CD4-positive, CD25-positive, alpha-beta regulatory T cell (primary cell): Measurements from ENCODE around the gene MYO15B. TPM values are rescaled to one million over a fixed set of nuclear protein-coding genes. Genes with fewer than 3 reads are reported as not detected.

Experiments
- ATAC-seq, 2 donors: fragments of 150-1000 bp; cut with Tn5 transposase; one replicate each; pipeline ENCODE4 v1.10.0; 2021; ENCODE audit warnings: low read depth in 2 of 2, moderate number of reproducible peaks in 2 of 2, moderate library complexity in 1 of 2
- DNase-seq, 3 donors: peaks; one replicate each; pipeline versions ENCODE4 v3.0.0 to v3.0.0-alpha.2; 2012 to 2022; ENCODE audit warnings: mixed read lengths in 1 of 3
- H3K27ac ChIP-seq: one replicate; pipeline ENCODE4 v1.7.0; 2013; ENCODE audit warnings: mild to moderate bottlenecking, low read length; ENCODE audit not compliant: insufficient read depth, poor library complexity, severe bottlenecking
- H3K27me3 ChIP-seq: one replicate; pipeline ENCODE4 v1.7.0; 2013; ENCODE audit warnings: low read length; ENCODE audit not compliant: control insufficient read depth, insufficient read depth
- H3K36me3 ChIP-seq: one replicate; pipeline ENCODE4 v1.7.0; 2013; ENCODE audit warnings: mild to moderate bottlenecking, low read length, moderate library complexity; ENCODE audit not compliant: control insufficient read depth, insufficient read depth
- H3K4me1 ChIP-seq: 2 replicates; pipeline ENCODE4 v1.7.0; 2013; ENCODE audit warnings: mild to moderate bottlenecking, low read length; ENCODE audit not compliant: insufficient read depth, control insufficient read depth, poor library complexity, severe bottlenecking
- H3K4me3 ChIP-seq: one replicate; pipeline ENCODE4 v1.7.0; 2013; ENCODE audit warnings: low read depth, mild to moderate bottlenecking, low read length, moderate library complexity
- H3K9me3 ChIP-seq, 2 experiments: 1 replicate in 1 of 2; 2 replicates in 1 of 2; pipeline ENCODE4 v1.7.0; 2013; ENCODE audit warnings: low read length in 2 of 2, mild to moderate bottlenecking in 1 of 2, moderate library complexity in 1 of 2; ENCODE audit not compliant: control insufficient read depth in 2 of 2
- H3K27ac Mint-ChIP-seq, 3 donors: one replicate each; pipeline ENCODE4 v1.8.0; 2020 to 2022; ENCODE audit warnings: mild to moderate bottlenecking in 3 of 3, mixed read lengths in 3 of 3, moderate library complexity in 2 of 3
- H3K27me3 Mint-ChIP-seq: one replicate; pipeline ENCODE4 v1.8.0; 2022; ENCODE audit warnings: mild to moderate bottlenecking, mixed read lengths
- H3K36me3 Mint-ChIP-seq: one replicate; pipeline ENCODE4 v1.8.0; 2020; ENCODE audit warnings: mixed read lengths
- H3K4me1 Mint-ChIP-seq, 4 donors: one replicate each; pipeline ENCODE4 v1.8.0; 2020 to 2022; ENCODE audit warnings: mixed read lengths in 4 of 4, mild to moderate bottlenecking in 1 of 4
- H3K4me3 Mint-ChIP-seq, 4 donors: one replicate each; pipeline ENCODE4 v1.8.0; 2020 to 2022; ENCODE audit warnings: mild to moderate bottlenecking in 4 of 4, mixed read lengths in 4 of 4, moderate library complexity in 3 of 4
- H3K9me3 Mint-ChIP-seq, 7 donors: one replicate each; pipeline ENCODE4 v1.8.0; 2020 to 2022; ENCODE audit warnings: mixed read lengths in 7 of 7, mild to moderate bottlenecking in 3 of 7, moderate library complexity in 2 of 7
- polyA plus RNA-seq, 4 donors: library from polyadenylated mRNA; unstranded; fragments of 300-500 nt; fragmentation: Illumina TruSeq; gene quantifications; one replicate each; pipeline ENCODE4 v1.2.3, GENCODE V29; 2021
- total RNA-seq: library from RNA; stranded (reverse); gene quantifications from one replicate; pipeline ENCODE4 v1.2.3, GENCODE V29; 2022

The MYO15B gene
- total and polyA plus RNA-seq, 5 donors from 2014 or later, result 0.95 to 117 (median 1.0) TPM

GRCh38 chr17:75570034-75570676, 17.4 kb upstream of the MYO15B start:
- Histone ChIP-seq H3K4me1 (no peaks in the 10 kb centered on the region), H3K27me3 (no peaks in the 10 kb centered on the region), H3K4me3 (no peak overlapping the region), H3K27ac (no peak overlapping the region), H3K9me3 (no peaks in the 10 kb centered on the region), H3K36me3 (peaks cover 11% of the 10 kb centered on the region)
- Mint-ChIP-seq H3K9me3 (no peaks in the 10 kb centered on the region), H3K27me3 (no peaks in the 10 kb centered on the region), H3K4me1 (peaks cover 0 to 3% (median 0%) of the 10 kb centered on the region in 4 donors), H3K4me3 (no peak overlapping the region), H3K27ac (no peak overlapping the region), H3K36me3 (peaks cover 14% of the 10 kb centered on the region)
- DNase-seq (no peak), ATAC-seq (no peak)

GRCh38 chr17:75570772-75571171, 16.8 kb upstream of the MYO15B start:
- Histone ChIP-seq H3K36me3 (peaks cover 5% of the 10 kb centered on the region), H3K27ac (no peak overlapping the region), H3K4me3 (no peak overlapping the region), H3K27me3 (no peaks in the 10 kb centered on the region), H3K9me3 (no peaks in the 10 kb centered on the region), H3K4me1 (no peaks in the 10 kb centered on the region)
- no peak for ATAC-seq
- no peaks in the 10 kb centered on the region for H3K9me3 Mint-ChIP-seq
- H3K27me3 Mint-ChIP-seq, result no peaks in the 10 kb centered on the region
- H3K36me3 Mint-ChIP-seq, result peaks cover 12% of the 10 kb centered on the region
- H3K4me3 Mint-ChIP-seq, result no peak overlapping the region
- peaks cover 0 to 3% (median 0%) of the 10 kb centered on the region in 4 donors for H3K4me1 Mint-ChIP-seq
- no peak overlapping the region for H3K27ac Mint-ChIP-seq
- DNase-seq, result no peak

GRCh38 chr17:75571197-75571884, 16.3 kb upstream of the MYO15B start:
- H3K4me3 Mint-ChIP-seq, result no peak overlapping the region
- H3K4me1 Mint-ChIP-seq, result peaks cover 0 to 3% (median 0%) of the 10 kb centered on the region in 4 donors
- no peaks in the 10 kb centered on the region for H3K27me3 Mint-ChIP-seq
- ATAC-seq (peak; percentile 52 to 61), DNase-seq (peak in 1 of 3 donors; percentile 27)
- H3K4me1 ChIP-seq, result no peaks in the 10 kb centered on the region
- H3K36me3 Mint-ChIP-seq, result peaks cover 6% of the 10 kb centered on the region
- no peaks in the 10 kb centered on the region for H3K36me3 ChIP-seq
- no peak overlapping the region for H3K4me3 ChIP-seq
- no peaks in the 10 kb centered on the region for H3K9me3 Mint-ChIP-seq
- H3K27me3 ChIP-seq, result no peaks in the 10 kb centered on the region
- H3K9me3 ChIP-seq, result no peaks in the 10 kb centered on the region
- H3K27ac Mint-ChIP-seq, result no peak overlapping the region
- H3K27ac ChIP-seq, result no peak overlapping the region

GRCh38 chr17:75571885-75572215, 15.8 kb upstream of the MYO15B start:
- ATAC-seq (no peak), DNase-seq (no peak)
- Mint-ChIP-seq H3K9me3 (no peaks in the 10 kb centered on the region), H3K36me3 (peaks cover 1% of the 10 kb centered on the region), H3K27ac (no peak overlapping the region), H3K4me1 (peaks cover 0 to under 1% (median 0%) of the 10 kb centered on the region in 4 donors), H3K4me3 (peak overlapping the region in 1 of 4 donors; percentile 21), H3K27me3 (no peaks in the 10 kb centered on the region)
- H3K36me3 ChIP-seq, result no peaks in the 10 kb centered on the region
- no peak overlapping the region for H3K27ac ChIP-seq
- no peak overlapping the region for H3K4me3 ChIP-seq
- no peaks in the 10 kb centered on the region for H3K9me3 ChIP-seq
- no peaks in the 10 kb centered on the region for H3K4me1 ChIP-seq
- no peaks in the 10 kb centered on the region for H3K27me3 ChIP-seq

GRCh38 chr17:75572713-75573539, 14.7 kb upstream of the MYO15B start:
- H3K27ac Mint-ChIP-seq, result no peak overlapping the region
- no peaks in the 10 kb centered on the region for H3K27me3 Mint-ChIP-seq
- H3K36me3 Mint-ChIP-seq, result no peaks in the 10 kb centered on the region
- no peaks in the 10 kb centered on the region for H3K4me1 Mint-ChIP-seq
- no peaks in the 10 kb centered on the region for H3K36me3 ChIP-seq
- H3K9me3 ChIP-seq, result no peaks in the 10 kb centered on the region
- no peak overlapping the region for H3K27ac ChIP-seq
- ATAC-seq (no peak), DNase-seq (no peak)
- H3K4me3 ChIP-seq, result no peak overlapping the region
- no peaks in the 10 kb centered on the region for H3K9me3 Mint-ChIP-seq
- H3K4me1 ChIP-seq, result no peaks in the 10 kb centered on the region
- no peaks in the 10 kb centered on the region for H3K27me3 ChIP-seq
- no peak overlapping the region for H3K4me3 Mint-ChIP-seq

- H3K4me3 ChIP-seq, result no peak overlapping the region
- no peaks in the 10 kb centered on the region for H3K4me1 ChIP-seq
- H3K27ac ChIP-seq, result no peak overlapping the region
- DNase-seq, result no peak
- no peaks in the 10 kb centered on the region for H3K27me3 Mint-ChIP-seq
- no peaks in the 10 kb centered on the region for H3K36me3 Mint-ChIP-seq
- no peak overlapping the region for H3K27ac Mint-ChIP-seq
- no peaks in the 10 kb centered on the region for H3K4me1 Mint-ChIP-seq
- H3K4me3 Mint-ChIP-seq, result no peak overlapping the region
- H3K27me3 ChIP-seq, result no peaks in the 10 kb centered on the region
- H3K36me3 ChIP-seq, result no peaks in the 10 kb centered on the region
- H3K9me3 Mint-ChIP-seq, result no peaks in the 10 kb centered on the region
- ATAC-seq, result no peak
- H3K9me3 ChIP-seq, result no peaks in the 10 kb centered on the region
These were observed 14.1 kb upstream of the MYO15B start for GRCh38 chr17:75573540-75573957.

- Histone ChIP-seq H3K27ac (no peak overlapping the region), H3K4me1 (no peaks in the 10 kb centered on the region), H3K9me3 (no peaks in the 10 kb centered on the region), H3K4me3 (no peak overlapping the region), H3K27me3 (no peaks in the 10 kb centered on the region), H3K36me3 (no peaks in the 10 kb centered on the region)
- no peak overlapping the region for H3K4me3 Mint-ChIP-seq
- no peak overlapping the region for H3K27ac Mint-ChIP-seq
- H3K9me3 Mint-ChIP-seq, result no peaks in the 10 kb centered on the region
- H3K4me1 Mint-ChIP-seq, result no peaks in the 10 kb centered on the region
- no peaks in the 10 kb centered on the region for H3K27me3 Mint-ChIP-seq
- DNase-seq, result no peak
- no peaks in the 10 kb centered on the region for H3K36me3 Mint-ChIP-seq
- no peak for ATAC-seq
These were observed 13.6 kb upstream of the MYO15B start for GRCh38 chr17:75573994-75574393.
